GM18499 (cell line): ENCODE measurements around the gene BBOX1.
"Not testable (repeated sequence)": the region's sequence is repeated elsewhere in the genome, so short reads cannot be mapped to it uniquely, and the experiment has no call there.

Experiments used
- ATAC-seq: cut with Tn5 transposase; IDR thresholded peaks from one replicate; pipeline ENCODE4 v1.9.1; 2021; ENCODE audit warnings: moderate number of reproducible peaks; ENCODE audit not compliant: insufficient read depth, unreplicated experiment

Gene BBOX1

DNA sequence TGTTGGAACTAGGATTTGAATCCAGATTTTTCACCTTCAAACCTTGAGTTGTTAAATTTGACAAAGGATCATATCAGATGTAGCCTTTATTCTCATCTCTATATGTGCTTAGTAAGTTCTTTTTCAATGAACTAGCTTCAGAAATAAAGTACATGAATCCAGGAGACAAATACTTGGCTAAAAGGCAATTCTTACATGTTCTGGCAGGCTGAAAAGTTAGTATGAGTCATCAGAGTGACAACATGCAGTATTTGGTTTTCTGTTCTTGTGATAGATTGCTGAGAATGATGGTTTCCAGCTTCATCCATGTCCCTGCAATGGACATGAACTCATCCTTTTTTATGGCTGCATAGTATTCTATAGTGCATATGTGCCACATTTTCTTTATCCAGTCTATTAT is 40.4 kb downstream of the BBOX1 start:
- no peak for ATAC-seq

DNA sequence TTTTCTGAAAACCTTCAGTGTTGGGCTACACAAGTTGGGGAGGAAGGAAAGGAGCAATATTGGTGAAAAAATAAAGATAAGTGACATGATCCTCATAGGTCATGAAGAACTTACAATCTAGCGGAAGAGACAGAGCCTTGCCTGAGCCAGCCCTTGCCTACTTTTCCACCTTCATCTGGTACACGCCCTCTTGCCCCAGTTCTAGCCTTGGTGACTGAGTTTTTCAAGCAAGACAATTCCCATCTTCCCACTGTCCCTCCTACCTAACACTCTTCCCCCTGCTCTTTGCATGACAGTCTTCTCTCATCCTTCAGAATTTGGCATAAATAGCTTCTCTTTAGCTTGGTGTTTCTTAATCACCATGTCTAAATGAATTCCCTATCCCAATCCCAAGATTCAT is 42.6 kb downstream of the BBOX1 start:
- ATAC-seq = no peak

DNA sequence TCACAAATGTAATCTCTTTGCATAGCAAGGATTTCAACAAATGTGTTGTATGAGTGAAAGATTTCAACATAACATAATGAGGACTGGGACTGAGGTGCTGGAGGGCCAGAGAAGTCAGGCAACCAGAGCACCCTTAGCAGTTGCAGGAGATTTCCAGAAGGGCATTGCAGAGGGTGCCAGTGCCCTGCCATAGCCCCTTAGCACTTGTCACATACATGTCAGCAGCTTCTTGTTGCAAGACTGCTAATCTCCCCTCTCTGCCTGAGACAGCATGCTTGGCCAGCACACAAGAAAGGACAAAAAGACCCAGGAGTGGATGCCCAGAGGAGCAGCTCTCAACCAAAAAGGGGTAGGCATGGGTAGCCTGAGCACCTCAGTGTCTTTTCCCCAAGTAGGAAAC is 43.2 kb downstream of the BBOX1 start:
- no peak for ATAC-seq

GRCh38 chr11:27084518-27084917 is 43.9 kb downstream of the BBOX1 start:
- ATAC-seq = no peak

DNA sequence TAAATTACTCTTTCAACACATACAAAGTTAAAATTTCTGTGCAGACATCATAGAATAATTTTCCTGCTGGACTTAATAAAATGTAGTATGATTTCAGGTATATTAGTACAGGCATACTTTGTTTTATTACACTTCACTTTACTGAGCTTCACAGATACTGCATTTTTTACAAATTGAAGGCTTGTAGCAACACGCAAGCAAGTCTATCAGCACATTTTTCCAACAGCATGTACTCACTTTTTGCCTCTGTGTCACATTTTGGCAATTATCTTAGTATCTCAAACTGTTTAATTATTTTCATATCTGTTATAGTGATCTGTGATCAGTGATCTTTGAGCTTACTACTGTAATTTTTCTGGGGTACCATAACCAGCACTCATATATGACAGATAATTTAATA is 44.5 kb downstream of the BBOX1 start:
- ATAC-seq = no peak

DNA sequence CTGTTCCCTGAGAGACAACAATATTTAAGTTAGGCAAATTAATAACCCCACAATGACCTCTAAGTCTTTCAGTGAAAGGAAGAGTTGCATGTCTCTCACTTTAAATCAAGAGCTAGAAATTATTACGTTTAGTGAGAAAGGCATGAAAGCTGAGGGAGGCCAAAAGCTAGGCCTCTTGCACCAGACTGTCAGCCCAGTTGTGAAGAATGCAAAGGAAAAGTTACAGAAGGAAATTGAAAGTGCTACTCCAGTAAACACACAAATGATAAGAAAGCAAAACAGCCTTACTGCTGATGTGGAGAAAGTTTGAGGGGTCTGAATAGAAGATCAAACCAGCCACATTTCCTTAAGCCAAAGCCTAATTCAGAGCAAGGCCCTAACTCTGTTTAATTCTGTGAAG is 45.0 kb downstream of the BBOX1 start:
- no peak for ATAC-seq

GRCh38 chr11:27087432-27087831 is 46.8 kb downstream of the BBOX1 start:
- no peak for ATAC-seq

- ATAC-seq = no peak
These were observed 47.7 kb downstream of the BBOX1 start for GRCh38 chr11:27088353-27088752.

DNA sequence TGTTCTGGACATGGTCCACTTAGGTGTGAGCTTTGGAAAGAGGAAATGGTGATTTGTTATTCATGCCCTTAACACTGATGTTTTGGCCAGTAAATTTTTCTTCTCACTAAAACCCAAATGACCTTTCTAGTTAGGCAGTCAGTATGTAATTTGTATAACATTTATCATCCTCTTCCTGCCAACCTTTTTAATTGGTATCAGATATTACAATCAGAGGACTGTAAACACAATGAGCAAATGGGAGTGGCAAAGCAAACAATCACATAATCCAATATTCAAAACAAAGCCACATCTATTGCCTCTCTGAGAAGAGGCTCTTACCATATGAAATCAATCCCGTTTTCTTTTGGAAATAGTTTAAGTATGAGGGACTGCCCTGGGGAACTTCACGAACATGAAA is 49.1 kb downstream of the BBOX1 start:
- ATAC-seq = no peak

DNA sequence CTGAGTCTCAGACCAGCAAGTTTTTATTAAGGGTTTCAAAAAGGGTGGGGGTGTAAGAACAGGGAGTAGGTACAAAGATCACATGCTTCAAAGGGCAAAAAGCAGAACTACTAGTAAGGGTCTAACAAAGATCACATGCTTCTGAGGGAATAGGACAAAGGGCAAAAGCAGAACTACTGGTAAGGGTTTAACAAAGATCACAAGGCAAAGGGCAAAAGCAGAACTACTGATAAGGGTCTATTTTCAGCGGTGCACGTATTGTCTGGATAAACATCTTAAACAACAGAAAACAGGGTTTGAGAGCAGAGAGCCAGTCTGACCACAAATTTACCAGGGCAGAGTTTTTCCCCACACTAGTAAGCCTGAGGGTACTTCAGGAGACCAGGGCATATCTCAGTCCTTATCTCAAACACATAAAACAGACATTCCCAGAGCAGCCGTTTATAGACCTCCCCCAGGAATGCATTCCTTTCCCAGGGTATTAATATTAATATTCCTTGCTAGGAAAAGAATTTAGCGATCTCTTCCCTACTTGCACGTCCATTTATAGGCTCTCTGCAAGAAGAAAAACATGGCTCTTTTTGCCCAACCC is 49.8 kb downstream of the BBOX1 start:
- ATAC-seq = not testable (repeated sequence)

GRCh38 chr11:27094120-27094519 is 53.5 kb downstream of the BBOX1 start:
- no peak for ATAC-seq

DNA sequence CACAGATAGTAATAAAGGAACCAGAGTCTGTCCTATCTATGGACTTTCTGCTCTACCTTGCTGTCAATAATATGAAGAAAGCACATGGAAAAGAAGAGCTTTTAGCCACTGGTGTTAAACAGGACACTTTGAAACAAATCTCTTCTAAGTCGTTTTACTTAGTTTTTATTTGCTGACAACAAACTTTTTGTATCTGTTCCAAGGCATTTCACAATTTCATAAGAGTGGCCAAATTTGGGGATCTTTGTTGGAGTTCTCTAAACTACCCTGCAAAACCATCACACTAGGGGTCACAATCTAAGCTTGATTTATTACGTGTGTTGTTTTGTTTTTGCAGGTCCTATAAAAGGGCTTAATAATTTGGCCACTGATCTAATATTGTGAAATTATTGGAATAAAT is 54.4 kb downstream of the BBOX1 start:
- ATAC-seq = no peak

GRCh38 chr11:27095887-27096286 is 55.3 kb downstream of the BBOX1 start:
- no peak for ATAC-seq

DNA sequence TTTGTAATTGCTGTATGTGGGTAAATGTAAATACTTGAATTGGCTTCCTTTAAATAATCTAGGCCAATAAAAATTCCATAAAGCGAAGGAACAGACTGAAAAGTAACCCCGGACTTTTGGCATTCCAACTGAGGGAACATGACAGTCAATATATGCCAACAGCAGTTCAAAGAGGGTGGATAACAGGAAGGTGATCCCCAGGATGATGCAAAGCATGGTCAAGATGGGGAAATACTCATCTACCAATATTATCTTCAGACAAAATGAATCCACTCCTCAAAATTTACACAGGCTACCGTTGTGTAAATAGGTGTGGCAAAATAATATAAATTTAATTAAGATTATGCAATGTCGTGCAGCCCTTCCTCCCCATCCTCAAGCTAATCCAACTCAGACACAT is 56.9 kb downstream of the BBOX1 start:
- no peak for ATAC-seq

- ATAC-seq = no peak
These were observed 59.9 kb downstream of the BBOX1 start for GRCh38 chr11:27100534-27100933.

DNA sequence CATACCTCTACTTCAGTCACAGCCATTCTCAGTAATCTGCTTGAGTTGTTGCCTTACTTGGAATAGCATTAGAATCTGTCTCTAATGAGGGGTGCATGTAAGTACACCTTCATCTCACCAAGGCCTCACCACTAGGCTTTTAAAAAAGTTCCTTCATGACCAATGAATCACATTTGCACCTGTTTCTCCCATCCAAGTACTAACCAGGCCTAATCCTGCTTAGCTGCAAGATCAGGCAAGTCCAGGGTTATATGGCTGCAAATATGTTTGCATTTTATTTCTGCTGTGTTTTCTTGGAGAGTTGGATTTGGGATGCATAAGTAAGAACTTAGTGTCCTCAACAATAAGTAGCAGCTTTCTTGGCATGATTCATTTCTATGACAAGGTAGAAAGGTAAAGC is 66.9 kb downstream of the BBOX1 start:
- ATAC-seq = no peak

DNA sequence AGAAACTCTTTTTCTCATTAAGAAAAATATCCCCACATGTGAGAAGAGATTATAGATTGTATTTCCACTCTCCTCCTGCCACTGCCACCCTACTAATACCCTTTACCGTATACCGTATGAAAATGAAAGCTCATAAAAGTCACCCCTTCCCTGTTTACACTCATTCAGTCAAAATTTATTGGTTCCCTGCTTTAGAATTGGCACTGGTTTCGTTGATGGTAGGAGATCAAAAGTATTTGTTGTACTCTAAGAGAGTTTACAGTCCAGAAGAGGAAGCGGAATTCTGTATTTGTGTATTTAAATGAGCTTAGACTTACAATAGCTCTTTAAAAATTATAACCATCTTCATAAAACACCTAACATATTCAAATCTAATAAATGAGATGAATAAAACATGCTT is 68.2 kb downstream of the BBOX1 start:
- ATAC-seq = no peak

DNA sequence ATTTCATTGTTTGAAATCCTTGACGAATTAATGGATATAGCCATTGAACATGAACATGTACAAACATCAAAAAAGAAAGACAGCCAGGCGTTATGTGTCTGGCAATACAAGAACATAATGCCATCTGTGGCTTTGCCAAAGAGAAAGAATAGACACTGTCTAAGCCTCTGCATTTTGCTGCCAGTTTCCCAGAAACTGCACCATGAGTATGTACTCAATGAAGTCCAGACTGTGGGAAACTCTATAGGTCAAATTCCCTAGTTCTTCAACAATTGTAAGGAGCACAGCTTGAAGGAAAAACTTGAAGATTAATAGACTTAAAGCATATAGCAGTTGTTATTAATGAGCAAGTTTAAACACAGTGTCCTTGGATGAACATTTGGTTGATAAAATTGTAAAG is 71.3 kb downstream of the BBOX1 start:
- ATAC-seq = no peak

GRCh38 chr11:27112946-27113345 is 72.3 kb downstream of the BBOX1 start:
- ATAC-seq = no peak

GRCh38 chr11:27115051-27115650 is 74.5 kb downstream of the BBOX1 start:
- ATAC-seq = no peak

DNA sequence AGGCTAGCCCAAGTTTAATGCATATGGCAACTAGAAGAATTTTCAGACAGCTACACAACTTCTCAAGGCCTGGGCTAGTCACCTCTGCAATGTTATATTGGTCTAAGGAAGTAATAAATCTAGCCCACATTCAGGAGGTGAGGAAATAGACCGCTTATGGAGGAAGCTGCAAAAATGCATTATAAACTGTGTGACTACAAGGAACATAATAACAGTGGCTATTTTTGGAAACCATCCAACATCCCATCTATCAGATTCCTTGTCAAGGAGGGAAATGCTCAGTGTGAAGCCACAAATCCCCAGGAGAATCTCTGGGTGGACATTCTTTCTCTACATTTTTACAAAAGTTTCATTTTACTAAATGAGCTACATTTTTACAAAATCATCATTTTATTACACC is 76.1 kb downstream of the BBOX1 start:
- ATAC-seq = no peak

- no peak for ATAC-seq
These were observed 77.8 kb downstream of the BBOX1 start for GRCh38 chr11:27118371-27118770.

DNA sequence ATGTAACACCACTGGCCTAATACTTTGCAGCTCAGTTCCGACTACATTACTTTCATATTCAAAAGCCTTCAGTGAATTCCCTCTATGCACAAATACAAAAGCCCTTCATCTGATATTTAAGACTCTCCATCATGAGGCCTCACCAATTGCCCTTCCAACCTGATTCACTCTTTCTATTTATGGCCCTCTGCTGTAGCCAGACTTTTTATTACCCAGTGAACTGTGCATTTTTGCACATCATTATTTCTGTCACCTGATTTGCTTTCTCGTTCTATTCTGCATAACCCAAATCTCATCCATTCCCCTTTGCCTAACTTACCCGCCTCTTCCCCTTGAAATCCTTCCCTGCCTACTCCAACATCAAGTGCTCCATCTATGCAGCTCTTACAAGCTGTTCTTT is 78.3 kb downstream of the BBOX1 start:
- no peak for ATAC-seq
